Subcutaneous adipose tissue (tissue), 4 donors: ENCODE results near the gene JMJD1C. TPM values are rescaled to one million over a fixed set of nuclear protein-coding genes. Genes with fewer than 3 reads are reported as not detected.

Experiments used
- CTCF ChIP-seq: fragments of 450-650 bp; IDR thresholded peaks from one replicate; pipeline ENCODE4 v1.5.1; 2016; ENCODE audit warnings: low read depth, mild to moderate bottlenecking, control low read depth, antibody characterized with exemption, moderate library complexity
- total RNA-seq, 4 donors: library from RNA; depleted of rRNA; stranded (reverse); fragments of >200 nt; gene quantifications; one replicate each; pipeline ENCODE4 v1.1.0, GENCODE V29; 2016

The JMJD1C gene
- total RNA-seq, 4 donors from 2014 or later: 106 to 178 (median 171) TPM

GRCh38 chr10:63502832-63503231, 37.1 kb upstream of the JMJD1C start:
- no peak for TF ChIP-seq CTCF

- TF ChIP-seq CTCF: no peak
Measured at GRCh38 chr10:63501954-63502353, 36.2 kb upstream of the JMJD1C start.

GRCh38 chr10:63498665-63499064, 32.9 kb upstream of the JMJD1C start:
- TF ChIP-seq CTCF: no peak

- TF ChIP-seq CTCF: no peak
Measured at GRCh38 chr10:63497321-63497720, 31.5 kb upstream of the JMJD1C start.

GRCh38 chr10:63496561-63496960, 30.8 kb upstream of the JMJD1C start:
- no peak for TF ChIP-seq CTCF

GRCh38 chr10:63494951-63495350, 29.2 kb upstream of the JMJD1C start:
- no peak for TF ChIP-seq CTCF

- no peak for TF ChIP-seq CTCF
Measured at GRCh38 chr10:63493004-63493403, 27.2 kb upstream of the JMJD1C start.
